ENCODE results near the gene BBLN.

Gene BBLN

DNA sequence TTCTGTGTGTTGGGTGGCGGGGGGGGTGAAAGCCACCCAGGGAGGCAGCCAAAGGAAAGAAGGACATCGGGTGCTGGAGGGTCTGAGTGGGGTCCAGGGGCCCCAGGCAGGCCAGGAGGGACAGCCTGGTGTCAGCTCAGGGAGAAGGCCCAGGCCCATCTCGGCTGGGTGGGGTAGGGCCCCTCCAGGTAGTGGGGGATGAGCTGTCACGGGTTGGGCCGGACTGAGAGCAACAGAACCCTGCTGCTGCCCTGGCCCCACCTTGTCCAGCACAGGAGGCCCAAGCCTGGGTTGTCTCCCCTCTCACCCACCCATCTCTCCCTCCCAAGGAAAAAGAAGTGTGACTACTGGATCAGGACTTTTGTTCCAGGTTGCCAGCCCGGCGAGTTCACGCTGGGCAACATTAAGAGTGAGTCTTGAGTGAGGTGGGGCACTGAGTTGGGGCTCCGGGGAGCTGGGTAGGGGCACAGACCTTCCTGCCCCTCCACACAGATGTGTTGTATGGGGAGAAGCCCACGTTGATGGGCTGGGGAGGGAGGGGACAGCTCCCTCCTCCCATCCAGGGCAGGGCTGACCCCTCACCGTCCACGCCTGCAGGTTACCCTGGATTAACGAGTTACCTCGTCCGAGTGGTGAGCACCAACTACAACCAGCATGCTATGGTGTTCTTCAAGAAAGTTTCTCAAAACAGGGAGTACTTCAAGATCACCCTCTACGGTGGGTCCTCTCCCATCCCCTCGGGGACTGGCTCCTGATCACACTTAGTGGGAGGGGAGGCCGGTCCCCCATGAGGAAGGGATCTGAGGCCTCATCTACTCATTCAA is 8.5 kb upstream of the BBLN start:
- DNase-seq (ENCODE audit: low read depth), result no peak
- no peak overlapping the region for H3K4me3 ChIP-seq (ENCODE audit: low read depth, low read length)
- no peak for TF ChIP-seq MYC (IDR thresholded peaks at IDR 0.05; ENCODE audit: low read depth, low read length)
- no peak for TF ChIP-seq CTCF (IDR thresholded peaks at IDR 0.05; ENCODE audit: low read depth, low read length)
- TF ChIP-seq POLR2A (IDR thresholded peaks at IDR 0.05; ENCODE audit: extremely low read depth, insufficient read length), result no peak
- TF ChIP-seq, protein P1, sequence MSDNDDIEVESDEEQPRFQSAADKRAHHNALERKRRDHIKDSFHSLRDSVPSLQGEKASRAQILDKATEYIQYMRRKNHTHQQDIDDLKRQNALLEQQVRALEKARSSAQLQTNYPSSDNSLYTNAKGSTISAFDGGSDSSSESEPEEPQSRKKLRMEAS (IDR thresholded peaks at IDR 0.05; ENCODE audit: low read depth, low read length), result no peak

GRCh38 chr9:128152133-128153059 is 7.7 kb upstream of the BBLN start:
- TF ChIP-seq MYC (IDR thresholded peaks at IDR 0.05; ENCODE audit: low read depth, low read length) (no peak), POLR2A (IDR thresholded peaks at IDR 0.05; ENCODE audit: extremely low read depth, insufficient read length) (no peak), CTCF (IDR thresholded peaks at IDR 0.05; ENCODE audit: low read depth, low read length) (no peak)
- TF ChIP-seq, protein P1 (IDR thresholded peaks at IDR 0.05; ENCODE audit: low read depth, low read length), result no peak
- no peak overlapping the region for H3K4me3 ChIP-seq (ENCODE audit: low read depth, low read length)
- DNase-seq (ENCODE audit: low read depth), result no peak

DNA sequence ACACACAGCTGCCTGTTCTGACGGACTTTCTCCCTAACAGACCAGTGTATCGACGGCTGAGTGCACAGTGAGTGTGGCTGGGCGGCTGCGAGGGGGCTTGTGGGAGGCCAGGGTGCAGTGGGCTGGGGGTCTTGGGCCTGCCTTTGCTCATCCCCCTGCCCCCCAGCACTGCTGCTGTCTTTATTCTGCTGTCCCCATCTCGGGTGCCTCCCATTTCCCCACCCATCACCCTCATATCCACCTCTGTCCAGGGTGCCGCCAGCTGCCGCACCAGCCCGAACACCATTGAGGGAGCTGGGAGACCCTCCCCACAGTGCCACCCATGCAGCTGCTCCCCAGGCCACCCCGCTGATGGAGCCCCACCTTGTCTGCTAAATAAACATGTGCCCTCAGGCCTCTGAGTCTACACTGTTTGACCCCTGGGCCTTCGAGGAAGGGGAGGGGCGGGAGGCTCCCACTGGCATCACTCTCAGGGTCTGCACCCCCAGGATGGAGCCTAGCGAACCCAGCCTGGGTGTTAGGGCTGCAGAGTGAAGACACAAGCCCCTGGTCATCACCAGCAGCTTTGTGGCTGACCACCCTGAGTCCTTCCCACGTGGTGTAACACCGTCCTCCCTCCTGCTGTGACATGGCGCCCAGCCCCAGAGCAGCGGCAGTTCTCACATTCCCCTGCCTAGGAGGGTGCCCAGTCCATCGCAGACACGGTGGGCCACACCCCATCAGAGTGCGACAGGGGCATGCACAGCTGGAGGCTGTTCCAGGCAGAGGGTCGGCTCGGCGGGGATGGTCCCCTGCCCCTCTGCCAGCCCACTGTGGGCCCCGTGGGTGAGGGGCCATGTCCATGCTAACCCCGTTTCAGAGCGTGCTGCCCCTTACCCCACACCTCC is 6.8 kb upstream of the BBLN start:
- H3K4me3 ChIP-seq (ENCODE audit: low read depth, low read length), result no peak overlapping the region
- no peak for DNase-seq (ENCODE audit: low read depth)
- TF ChIP-seq CTCF (IDR thresholded peaks at IDR 0.05; ENCODE audit: low read depth, low read length) (no peak), POLR2A (IDR thresholded peaks at IDR 0.05; ENCODE audit: extremely low read depth, insufficient read length) (no peak), MYC (IDR thresholded peaks at IDR 0.05; ENCODE audit: low read depth, low read length) (no peak)
- TF ChIP-seq, protein P1 (IDR thresholded peaks at IDR 0.05; ENCODE audit: low read depth, low read length), result no peak

DNA sequence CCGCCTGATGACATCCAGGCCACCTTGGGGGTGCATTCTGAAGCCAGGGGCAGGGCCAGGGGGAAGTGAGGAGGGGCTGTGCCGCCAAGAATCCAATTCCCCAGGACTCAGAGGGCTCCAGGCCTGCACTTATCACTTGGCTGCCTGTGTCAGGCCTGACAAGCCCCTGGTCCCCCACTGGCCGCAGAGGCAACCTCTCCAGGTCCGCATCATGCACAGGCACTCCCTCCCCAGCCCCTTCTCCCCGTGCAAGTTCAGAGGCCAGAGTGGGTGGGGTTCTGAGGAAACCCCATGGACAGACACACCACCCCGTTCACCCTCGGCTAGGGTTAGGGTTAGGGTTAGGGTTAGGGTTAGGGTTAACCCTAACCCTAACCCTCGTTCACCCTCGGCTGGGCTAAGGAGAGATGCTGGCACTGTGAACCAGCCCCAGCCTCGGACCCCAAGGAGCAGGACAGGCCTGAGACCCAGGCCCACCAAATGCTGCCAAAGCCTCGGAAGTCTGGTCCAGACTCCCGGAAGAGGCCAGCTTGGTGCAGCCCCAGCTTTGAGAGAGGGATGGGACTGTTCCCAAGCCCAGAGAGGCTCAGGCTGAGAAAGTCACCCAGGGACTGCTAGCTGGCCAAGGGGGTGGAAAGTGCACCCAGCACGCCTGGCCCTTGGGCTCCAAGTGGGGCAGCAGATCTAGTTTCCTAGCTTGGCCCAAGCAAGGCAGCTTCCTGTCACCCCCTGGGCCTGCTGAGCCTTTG is 5.9 kb upstream of the BBLN start:
- TF ChIP-seq, protein P1 (IDR thresholded peaks at IDR 0.05; ENCODE audit: low read depth, low read length), result no peak
- no peak for TF ChIP-seq CTCF (IDR thresholded peaks at IDR 0.05; ENCODE audit: low read depth, low read length)
- TF ChIP-seq POLR2A (IDR thresholded peaks at IDR 0.05; ENCODE audit: extremely low read depth, insufficient read length), result no peak
- TF ChIP-seq MYC (IDR thresholded peaks at IDR 0.05; ENCODE audit: low read depth, low read length), result no peak
- H3K4me3 ChIP-seq (ENCODE audit: low read depth, low read length), result no peak overlapping the region
- no peak for DNase-seq (ENCODE audit: low read depth)

Measured in NB4 (cell line).